Loucy (cell line): ENCODE data around the gene ATAD3B.

Experiments used
- EZH2phosphoT487 ChIP-seq: fragments of 200-600 bp; IDR thresholded peaks from 2 replicates; pipeline ENCODE4 v1.6.1; 2018; ENCODE audit warnings: antibody characterized with exemption, mild to moderate bottlenecking, moderate library complexity, borderline replicate concordance
- TF ChIP-seq, protein P1 (sequence below): fragments of 200-600 bp; sonication (generic); conservative IDR thresholded peaks from 2 replicates; pipeline ENCODE4 v1.5.1; 2014; ENCODE audit warnings: mild to moderate bottlenecking, antibody characterized with exemption, low read length

- TF ChIP-seq, protein P1, sequence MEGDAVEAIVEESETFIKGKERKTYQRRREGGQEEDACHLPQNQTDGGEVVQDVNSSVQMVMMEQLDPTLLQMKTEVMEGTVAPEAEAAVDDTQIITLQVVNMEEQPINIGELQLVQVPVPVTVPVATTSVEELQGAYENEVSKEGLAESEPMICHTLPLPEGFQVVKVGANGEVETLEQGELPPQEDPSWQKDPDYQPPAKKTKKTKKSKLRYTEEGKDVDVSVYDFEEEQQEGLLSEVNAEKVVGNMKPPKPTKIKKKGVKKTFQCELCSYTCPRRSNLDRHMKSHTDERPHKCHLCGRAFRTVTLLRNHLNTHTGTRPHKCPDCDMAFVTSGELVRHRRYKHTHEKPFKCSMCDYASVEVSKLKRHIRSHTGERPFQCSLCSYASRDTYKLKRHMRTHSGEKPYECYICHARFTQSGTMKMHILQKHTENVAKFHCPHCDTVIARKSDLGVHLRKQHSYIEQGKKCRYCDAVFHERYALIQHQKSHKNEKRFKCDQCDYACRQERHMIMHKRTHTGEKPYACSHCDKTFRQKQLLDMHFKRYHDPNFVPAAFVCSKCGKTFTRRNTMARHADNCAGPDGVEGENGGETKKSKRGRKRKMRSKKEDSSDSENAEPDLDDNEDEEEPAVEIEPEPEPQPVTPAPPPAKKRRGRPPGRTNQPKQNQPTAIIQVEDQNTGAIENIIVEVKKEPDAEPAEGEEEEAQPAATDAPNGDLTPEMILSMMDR, result no peak
- TF ChIP-seq EZH2phosphoT487, result no peak
These were observed 18.7 kb upstream of the ATAD3B start for GRCh38 chr1:1452882-1453281.
